GM19023 (cell line): ENCODE measurements around the gene SORBS2.
"Not testable (repeated sequence)": the region's sequence is repeated elsewhere in the genome, so short reads cannot be mapped to it uniquely, and the experiment has no call there.

ENCODE experiments used
- ATAC-seq: cut with Tn5 transposase; IDR thresholded peaks from one replicate; pipeline ENCODE4 v1.9.1; 2021; ENCODE audit warnings: mild to moderate bottlenecking, moderate library complexity; ENCODE audit not compliant: unreplicated experiment

Gene SORBS2

GRCh38 chr4:185811509-185812364 is at the start of gene SORBS2:
TSS of gene SORBS2 (minus strand) at chr4:185812194. CDS start at chr4:185690571, 121,623 bp downstream.
- ATAC-seq = peak; percentile 86

- ATAC-seq = no peak
Measured at GRCh38 chr4:185859111-185859510, 47.1 kb upstream of the SORBS2 start.

DNA sequence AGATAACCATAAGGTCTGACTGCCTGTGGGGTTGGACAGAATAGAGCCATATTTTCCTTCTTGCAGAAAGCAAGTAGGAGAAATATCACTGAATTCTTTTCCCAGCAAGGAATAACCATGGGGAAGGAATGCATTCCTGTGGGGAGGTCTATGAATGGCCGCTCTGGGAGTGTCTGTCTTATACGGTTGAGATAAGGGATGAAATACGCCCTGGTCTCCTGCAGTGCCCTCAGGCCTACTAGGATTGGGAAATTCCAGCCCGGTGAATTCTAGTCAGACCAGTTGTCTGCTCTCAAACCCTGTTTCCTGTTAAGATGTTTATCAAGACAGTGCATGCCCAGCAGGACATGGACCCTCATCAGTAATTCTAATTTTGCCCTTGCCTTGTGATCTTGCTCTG is 45.6 kb upstream of the SORBS2 start:
- not testable (repeated sequence) for ATAC-seq

DNA sequence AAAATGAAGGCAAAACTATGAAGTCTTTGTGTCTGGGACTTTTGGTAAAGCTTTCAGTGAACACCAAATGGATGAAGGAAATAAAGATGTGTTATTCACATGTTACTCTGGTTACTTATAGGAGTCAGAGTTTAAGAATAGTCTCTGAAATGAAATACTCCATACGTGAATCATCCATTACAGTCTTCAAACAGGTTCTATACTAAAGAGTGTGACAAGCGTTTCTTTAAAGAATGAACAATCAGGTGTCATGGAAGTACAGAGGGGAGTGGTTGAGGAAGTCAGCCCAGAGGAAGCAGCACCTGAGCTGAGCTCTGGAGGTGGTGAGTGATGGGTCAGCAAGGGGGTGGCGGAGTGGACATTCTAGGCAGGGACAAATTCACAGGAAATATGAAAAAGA is 41.8 kb upstream of the SORBS2 start:
- ATAC-seq = no peak

DNA sequence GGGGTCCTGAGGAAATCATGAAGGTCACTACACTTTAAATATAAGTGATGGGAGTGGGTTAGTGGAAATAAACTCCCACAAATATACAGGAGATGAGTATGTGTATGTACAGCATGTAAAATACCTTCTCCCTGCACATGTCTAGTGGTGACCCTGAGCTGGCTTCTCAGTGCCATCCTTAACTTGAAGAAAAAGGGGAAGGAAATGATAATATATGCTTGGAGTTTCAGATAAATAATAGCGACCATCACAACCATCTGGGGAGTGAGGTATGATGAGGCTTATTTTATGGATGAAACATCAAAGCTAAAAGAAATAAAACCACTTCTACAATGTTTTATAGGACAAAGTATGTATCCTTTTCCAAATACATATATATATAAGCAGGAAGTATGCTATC is 41.0 kb upstream of the SORBS2 start:
- no peak for ATAC-seq

GRCh38 chr4:185849664-185850550 is 37.9 kb upstream of the SORBS2 start:
- ATAC-seq = no peak

GRCh38 chr4:185847352-185848097 is 35.5 kb upstream of the SORBS2 start:
- ATAC-seq = no peak

GRCh38 chr4:185846505-185847150 is 34.6 kb upstream of the SORBS2 start:
- ATAC-seq = no peak

DNA sequence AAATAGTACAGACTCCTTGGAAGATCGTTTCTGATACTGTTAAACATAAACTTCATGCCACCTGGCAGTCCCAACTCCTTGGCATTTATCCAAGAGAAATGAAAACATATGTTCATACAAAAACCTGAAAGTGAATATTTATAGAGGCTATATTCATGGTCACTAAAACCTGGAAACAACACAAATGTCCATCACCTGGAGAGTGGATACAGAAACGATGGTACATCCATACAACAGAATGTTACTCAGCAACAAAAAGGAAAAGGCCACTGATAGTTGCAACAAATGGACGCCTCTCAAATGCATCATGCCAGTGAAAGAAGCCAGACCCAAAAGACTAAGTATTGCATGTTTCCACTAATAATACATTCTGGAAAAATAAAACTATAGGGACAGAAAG is 34.0 kb upstream of the SORBS2 start:
- no peak for ATAC-seq

DNA sequence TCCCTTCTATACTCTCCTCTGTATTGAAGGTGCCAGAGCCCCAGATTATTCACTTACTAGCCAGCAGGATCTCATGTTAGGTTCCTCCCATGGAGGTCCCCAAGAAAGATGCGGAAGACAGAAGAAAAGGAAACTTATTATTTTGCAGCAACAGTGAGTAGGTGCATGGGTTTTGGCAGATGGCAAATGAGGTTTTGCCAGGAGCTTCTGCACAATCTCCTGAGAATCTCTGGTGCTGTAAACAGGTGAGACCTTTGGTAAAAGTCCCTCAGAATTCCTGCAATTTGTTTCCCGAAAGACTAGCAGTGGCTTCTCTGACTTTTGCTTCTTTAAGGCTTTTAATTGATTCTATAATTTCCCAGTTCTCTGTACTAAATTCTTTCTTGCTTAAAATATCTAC is 29.5 kb upstream of the SORBS2 start:
- ATAC-seq = no peak

DNA sequence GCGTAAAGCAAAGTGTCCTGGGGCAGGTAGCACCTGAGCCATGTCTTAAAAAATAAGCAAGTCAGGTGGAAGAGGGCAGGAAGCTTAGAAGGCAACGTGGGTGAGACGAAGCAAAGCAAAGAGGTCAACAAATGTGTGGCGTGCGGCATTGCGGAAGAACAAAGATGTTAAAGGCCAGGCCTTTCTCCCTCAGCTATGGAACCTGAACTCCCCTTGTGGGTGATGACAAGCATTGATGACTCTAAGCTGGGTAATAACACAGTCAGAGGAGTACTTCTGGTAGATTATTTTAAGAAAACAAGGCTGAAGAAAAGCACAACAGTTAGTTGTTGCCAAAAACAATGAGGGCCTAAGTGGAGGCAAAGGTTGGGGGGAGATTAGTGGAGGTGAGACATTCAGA is 29.0 kb upstream of the SORBS2 start:
- ATAC-seq = no peak

DNA sequence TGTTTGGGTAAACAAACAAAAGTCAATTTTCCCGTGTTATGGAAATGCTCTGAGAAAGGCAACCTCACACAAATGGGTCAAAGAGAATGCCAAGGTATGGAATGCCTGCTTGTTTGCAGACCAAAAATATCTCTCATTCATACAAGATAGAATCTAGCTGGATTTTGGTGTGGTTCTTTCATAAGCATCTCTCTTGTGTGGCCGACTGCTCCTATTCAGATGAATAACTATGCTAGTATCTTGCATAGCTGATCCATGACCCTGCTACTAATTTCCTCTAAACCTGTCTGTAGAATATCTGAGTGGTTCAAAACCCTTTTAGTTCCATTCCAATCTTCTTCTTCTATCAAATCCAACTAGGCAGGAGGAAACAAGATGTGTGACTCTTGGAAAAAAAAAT is 28.2 kb upstream of the SORBS2 start:
- no peak for ATAC-seq

GRCh38 chr4:185839770-185840169 is 27.8 kb upstream of the SORBS2 start:
- ATAC-seq = no peak

DNA sequence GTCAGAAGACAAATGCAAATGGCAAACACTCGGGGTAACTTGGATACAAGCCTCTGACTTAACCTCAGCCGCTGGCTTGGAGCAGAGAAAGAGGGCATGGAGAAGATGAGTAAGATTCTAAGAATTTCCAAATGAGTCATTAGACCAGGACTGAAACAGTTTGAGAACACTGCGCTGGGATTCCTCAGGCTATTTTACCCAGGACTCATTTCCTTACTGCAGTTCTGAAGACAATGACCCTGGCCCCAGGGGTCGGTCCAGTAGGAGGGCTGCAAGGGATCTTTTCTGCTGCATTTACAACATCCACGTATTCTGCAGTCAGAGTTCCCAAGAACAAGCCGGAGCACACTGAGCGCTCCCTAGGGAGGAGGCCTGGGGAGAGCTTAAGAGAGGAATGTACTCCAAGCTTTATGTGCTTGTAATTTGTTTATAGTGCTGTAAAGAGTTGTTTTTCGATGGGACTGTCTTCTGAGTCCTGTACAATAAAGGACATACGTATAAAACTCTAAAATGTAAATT is 27.3 kb upstream of the SORBS2 start:
- ATAC-seq = no peak

DNA sequence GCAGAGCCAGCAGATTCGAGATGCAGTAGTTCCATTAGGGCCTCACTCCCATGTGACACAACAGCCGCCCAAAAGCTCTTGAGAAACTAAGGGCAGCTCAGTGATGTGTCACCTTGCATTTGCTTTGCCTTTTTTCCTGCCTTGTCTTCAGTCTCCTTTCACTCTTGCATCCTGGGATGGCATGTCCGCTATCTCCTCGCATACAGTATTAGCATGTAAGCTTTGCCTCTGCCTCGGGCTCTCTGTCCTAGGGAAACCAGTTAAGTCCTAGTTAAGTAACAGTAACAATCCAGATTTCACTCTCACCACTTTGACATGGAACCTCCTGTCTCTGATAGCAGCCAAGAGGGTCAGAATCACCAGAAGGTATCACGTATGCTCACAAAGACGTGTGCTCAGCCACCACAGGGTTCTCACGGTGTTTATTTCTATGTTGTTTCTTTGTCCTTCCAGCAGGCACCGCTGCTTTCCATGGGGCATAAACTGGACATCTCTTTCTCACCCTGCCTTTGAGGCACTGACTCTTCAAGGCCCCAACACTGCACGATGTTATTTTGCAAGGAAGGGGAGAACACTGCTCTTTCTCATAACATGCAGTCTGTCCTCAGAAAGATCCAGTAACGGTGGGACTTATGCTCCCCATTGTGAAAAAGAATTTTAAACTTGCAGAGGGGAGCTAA is 26.7 kb upstream of the SORBS2 start:
- no peak for ATAC-seq

DNA sequence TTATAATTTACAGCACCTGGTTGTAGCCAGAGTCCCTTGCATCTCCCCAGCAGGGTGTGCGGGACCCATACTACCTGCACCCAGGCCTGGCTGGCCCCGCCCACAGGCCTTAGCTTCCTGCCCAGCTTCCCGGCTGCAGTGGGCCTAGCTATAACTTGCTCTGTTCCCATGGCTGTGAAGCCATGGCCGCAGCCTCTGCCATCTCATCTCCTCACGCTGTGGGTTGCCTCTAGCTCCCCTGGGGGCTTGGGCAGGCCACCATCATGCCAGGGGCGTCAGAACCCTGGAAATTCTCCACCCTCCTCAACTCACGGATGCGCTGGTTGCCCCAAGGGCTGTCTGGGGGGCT is 26.1 kb upstream of the SORBS2 start:
- no peak for ATAC-seq

GRCh38 chr4:185837415-185838103 is 25.6 kb upstream of the SORBS2 start:
- no peak for ATAC-seq

DNA sequence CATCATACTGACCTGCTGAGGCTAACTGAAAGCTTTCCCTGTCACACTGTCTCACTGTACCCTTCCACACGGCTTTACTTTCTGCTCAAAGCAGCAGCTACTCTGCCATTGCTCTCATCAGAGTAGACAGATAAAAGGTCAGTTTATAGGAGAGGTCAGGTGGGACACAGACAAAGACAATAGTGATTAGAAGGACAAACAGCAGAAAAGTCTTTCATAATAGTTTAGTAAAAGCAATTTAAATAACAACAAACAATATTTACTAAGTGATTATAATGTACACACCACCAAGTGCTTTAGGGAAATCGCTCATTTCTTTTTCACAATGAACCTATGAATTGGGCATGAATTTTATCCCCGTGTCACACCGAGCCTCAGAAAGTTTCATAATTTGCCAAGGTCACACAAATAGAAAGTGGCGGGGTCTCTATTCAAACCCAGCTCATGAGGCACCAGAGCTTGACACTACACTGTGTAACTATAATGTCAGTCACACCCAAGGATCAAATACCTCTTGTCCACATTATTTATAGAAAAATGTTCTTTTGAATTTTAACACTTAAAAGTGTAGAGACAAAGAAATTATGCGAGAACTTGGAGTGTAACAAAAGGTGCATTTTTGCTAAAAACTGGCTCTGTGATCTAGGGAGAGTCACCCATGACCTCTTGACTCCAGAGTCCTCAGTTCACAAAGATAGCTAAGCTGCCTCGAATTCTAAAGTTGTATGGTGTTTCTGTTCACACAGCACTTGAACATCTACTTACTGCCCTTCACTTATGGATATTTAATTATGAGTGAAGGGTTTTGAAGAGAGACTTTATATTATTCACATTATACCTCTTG is 24.5 kb upstream of the SORBS2 start:
- no peak for ATAC-seq

DNA sequence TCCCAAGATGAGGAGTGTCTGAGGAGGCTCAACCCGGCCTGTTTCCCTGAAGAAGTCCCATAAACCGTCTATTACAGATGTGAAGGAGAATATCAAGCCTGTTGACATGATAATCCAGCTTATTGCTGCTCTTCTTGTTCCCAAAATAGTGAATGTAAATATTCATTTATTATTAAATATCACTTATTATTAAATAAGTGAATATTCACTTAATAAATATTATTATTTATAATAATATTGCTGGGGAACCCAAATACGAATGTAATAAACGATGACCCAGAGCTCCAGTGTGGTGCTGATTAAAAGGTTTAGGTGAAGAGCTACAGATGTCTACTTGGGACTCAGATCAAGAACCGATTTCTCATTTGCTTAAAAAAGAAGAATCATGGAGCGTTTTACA is 23.8 kb upstream of the SORBS2 start:
- no peak for ATAC-seq
